Activated CD8-positive, alpha-beta T cell treated with anti-CD3 and anti-CD28 coated beads for 36 hours (primary cell): ENCODE data around the gene VIL1. TPM values are rescaled to one million over a fixed set of nuclear protein-coding genes. Genes with fewer than 3 reads are reported as not detected.

Experiments
- ATAC-seq: fragments of 200-7000 bp; cut with Tn5 transposase; one replicate; pipeline ENCODE4 v1.10.0; 2021; ENCODE audit warnings: mild to moderate bottlenecking, moderate library complexity
- CTCF ChIA-PET: fragments of 350-600 bp; sonication (Branson Sonifier 250); formaldehyde crosslinking; loops from one replicate; lab custom pipeline; 2021; ENCODE audit warnings: antibody characterized with exemption; lab: Charles Lee
- POLR2A ChIA-PET: fragments of 350-600 bp; sonication (Branson Sonifier 250); formaldehyde crosslinking; loops from one replicate; lab custom pipeline; 2021; ENCODE audit warnings: antibody characterized with exemption; lab: Charles Lee
- DNase-seq: peaks from one replicate; pipeline ENCODE4 v3.0.0-alpha.2; 2020
- H3K27ac Mint-ChIP-seq: one replicate; pipeline ENCODE4 v1.8.0; 2021; ENCODE audit warnings: mild to moderate bottlenecking, mixed read lengths
- H3K27me3 Mint-ChIP-seq: one replicate; pipeline ENCODE4 v1.8.0; 2021; ENCODE audit warnings: mixed read lengths
- H3K36me3 Mint-ChIP-seq: one replicate; pipeline ENCODE4 v1.8.0; 2021; ENCODE audit warnings: low read depth, mixed read lengths
- H3K4me1 Mint-ChIP-seq: one replicate; pipeline ENCODE4 v1.8.0; 2021; ENCODE audit warnings: low read depth, mixed read lengths
- H3K4me3 Mint-ChIP-seq: one replicate; pipeline ENCODE4 v1.8.0; 2021; ENCODE audit warnings: mild to moderate bottlenecking, moderate library complexity, mixed read lengths
- H3K9me3 Mint-ChIP-seq: one replicate; pipeline ENCODE4 v1.8.0; 2021; ENCODE audit warnings: mixed read lengths
- intact Hi-C: fragments of 100-400 bp; cut with micrococcal nuclease; formaldehyde crosslinking; loops from one replicate; pipeline ENCODE4 v1.10.0; 2022
- total RNA-seq, 2 experiments: library from RNA; stranded (reverse); gene quantifications; one replicate each; pipeline ENCODE4 v1.2.3, GENCODE V29; 2021
- TF ChIP-seq, protein P1 (sequence below): fragments of 200-600 bp; IDR thresholded peaks from one replicate; pipeline ENCODE4 v1.8.0; 2022; ENCODE audit warnings: antibody characterized with exemption, mild to moderate bottlenecking

VIL1 gene
- total RNA-seq, 2 experiments from 2014 or later = not detected

DNA sequence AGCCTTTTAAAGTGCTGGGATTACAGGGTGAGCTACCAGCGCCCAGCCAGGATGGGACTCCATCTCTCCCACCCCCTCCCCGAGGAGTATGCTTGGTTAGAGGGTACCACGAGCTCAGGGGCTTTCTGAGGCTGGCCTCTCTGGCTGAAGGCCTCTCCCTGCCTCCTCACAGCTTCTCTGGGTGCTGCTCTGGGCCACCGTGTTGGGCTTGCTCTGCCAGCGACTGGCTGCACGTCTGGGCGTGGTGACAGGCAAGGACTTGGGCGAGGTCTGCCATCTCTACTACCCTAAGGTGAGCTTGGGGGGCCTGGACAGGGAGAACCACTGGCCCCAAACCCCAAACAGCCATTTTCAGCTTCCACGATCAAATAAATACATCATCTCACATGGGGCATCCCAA lies 33.9 kb upstream of the VIL1 start:
- Mint-ChIP-seq H3K4me3 (no peak overlapping the region), H3K36me3 (no peaks in the 10 kb centered on the region), H3K27ac (no peak overlapping the region), H3K4me1 (peaks cover 7% of the 10 kb centered on the region), H3K27me3 (peaks cover 4% of the 10 kb centered on the region), H3K9me3 (no peaks in the 10 kb centered on the region)
- ChIA-PET POLR2A (no interaction called here), CTCF (interaction anchor here (2.6 kb wide), 1 partner anchor 8 kb away, joined by 8 read pairs; no protein-coding TSS in a partner anchor)
- DNase-seq (no peak), ATAC-seq (no peak)
- TF ChIP-seq, protein P1, sequence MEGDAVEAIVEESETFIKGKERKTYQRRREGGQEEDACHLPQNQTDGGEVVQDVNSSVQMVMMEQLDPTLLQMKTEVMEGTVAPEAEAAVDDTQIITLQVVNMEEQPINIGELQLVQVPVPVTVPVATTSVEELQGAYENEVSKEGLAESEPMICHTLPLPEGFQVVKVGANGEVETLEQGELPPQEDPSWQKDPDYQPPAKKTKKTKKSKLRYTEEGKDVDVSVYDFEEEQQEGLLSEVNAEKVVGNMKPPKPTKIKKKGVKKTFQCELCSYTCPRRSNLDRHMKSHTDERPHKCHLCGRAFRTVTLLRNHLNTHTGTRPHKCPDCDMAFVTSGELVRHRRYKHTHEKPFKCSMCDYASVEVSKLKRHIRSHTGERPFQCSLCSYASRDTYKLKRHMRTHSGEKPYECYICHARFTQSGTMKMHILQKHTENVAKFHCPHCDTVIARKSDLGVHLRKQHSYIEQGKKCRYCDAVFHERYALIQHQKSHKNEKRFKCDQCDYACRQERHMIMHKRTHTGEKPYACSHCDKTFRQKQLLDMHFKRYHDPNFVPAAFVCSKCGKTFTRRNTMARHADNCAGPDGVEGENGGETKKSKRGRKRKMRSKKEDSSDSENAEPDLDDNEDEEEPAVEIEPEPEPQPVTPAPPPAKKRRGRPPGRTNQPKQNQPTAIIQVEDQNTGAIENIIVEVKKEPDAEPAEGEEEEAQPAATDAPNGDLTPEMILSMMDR = no peak
- intact Hi-C loops = no loop called here

DNA sequence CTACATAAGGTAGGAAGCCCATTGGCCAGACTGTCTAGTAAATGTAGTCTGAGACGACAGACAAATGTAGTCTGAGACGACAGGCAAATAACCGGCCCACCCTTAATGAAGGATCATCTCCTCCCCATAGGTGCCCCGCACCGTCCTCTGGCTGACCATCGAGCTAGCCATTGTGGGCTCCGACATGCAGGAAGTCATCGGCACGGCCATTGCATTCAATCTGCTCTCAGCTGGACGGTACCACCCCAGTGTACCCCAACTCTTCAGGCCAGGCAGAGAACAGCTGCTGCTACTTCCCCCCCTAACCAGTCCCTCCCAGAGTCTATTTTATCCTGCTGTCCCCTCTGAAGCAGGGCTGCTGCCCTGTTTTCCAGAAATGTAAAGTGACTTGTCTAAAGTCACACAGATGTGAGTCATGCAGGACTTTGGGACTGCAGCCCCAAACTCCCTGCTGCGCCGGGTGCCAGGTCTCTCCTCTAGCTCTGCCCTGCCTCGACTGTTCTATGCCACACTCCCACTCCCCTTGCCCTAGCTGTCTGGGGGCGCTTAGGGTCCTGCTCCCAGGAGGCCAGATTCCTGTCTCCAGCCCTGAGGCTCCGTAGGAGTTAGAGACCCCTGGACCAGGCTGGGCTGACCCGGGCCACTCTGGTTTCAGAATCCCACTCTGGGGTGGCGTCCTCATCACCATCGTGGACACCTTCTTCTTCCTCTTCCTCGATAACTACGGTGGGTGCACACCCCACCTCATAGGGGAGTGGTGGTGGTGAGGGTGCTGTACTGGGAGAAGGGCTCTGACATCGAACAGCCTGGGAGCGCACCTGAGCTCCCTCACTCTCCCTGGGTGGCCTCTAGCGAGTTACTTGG lies 32.2 kb upstream of the VIL1 start:
- ChIA-PET CTCF (interaction anchor here (1.0 kb wide), 2 partner anchors 30 to 85 kb away, joined by 4 to 5 read pairs; partner anchors contain the start of gene CATIP), POLR2A (interaction anchor here (0.8 to 1.6 kb wide), 2 partner anchors 10 to 71 kb away, joined by 4 to 6 read pairs; no protein-coding TSS in a partner anchor)
- intact Hi-C loops = no loop called here
- H3K27me3 Mint-ChIP-seq = peaks cover 4% of the 10 kb centered on the region
- peak overlapping the region; percentile 45 for H3K27ac Mint-ChIP-seq
- TF ChIP-seq, protein P1 = no peak
- H3K9me3 Mint-ChIP-seq = no peaks in the 10 kb centered on the region
- ATAC-seq (no peak), DNase-seq (no peak)
- H3K4me3 Mint-ChIP-seq = peak overlapping the region; percentile 42
- H3K4me1 Mint-ChIP-seq = peaks cover 7% of the 10 kb centered on the region
- H3K36me3 Mint-ChIP-seq = no peaks in the 10 kb centered on the region

DNA sequence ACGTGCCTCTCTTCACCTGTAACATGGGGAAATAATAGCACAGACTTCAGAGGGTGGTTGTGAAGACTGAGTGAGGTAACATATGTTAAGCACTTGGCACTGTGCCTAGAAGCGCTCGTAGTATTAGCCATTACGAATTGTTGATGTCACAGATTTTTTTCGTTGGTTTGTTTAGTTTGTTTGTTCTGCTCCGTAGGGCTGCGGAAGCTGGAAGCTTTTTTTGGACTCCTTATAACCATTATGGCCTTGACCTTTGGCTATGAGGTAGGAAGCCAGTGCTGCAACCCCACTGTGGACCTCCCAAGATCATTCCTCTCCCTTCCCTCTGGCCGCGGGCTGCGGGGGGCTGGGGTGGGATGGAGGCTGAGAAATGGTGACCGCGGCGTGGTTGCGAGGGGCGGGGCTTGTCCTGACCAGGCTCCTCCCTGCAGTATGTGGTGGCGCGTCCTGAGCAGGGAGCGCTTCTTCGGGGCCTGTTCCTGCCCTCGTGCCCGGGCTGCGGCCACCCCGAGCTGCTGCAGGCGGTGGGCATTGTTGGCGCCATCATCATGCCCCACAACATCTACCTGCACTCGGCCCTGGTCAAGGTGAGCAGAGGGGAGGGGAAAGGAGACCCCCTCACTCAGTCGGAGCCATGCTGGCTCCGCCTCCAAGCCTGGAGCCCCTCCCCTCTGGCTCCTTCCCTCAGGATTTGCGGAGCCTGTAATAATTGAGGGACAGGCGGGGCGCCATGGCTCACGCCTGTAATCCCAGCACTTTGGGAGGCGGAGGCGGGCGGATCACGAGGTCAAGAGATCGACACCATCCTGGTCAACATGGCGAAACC lies 31.3 kb upstream of the VIL1 start:
- DNase-seq (peak; percentile 43), ATAC-seq (peak; percentile 78)
- H3K27me3 Mint-ChIP-seq = peaks cover 4% of the 10 kb centered on the region
- H3K27ac Mint-ChIP-seq = peak overlapping the region; percentile 45
- ChIA-PET CTCF (no interaction called here), POLR2A (interaction anchor here (0.8 to 1.6 kb wide), 2 partner anchors 9 to 72 kb away, joined by 4 to 6 read pairs; no protein-coding TSS in a partner anchor)
- H3K9me3 Mint-ChIP-seq = no peaks in the 10 kb centered on the region
- no peaks in the 10 kb centered on the region for H3K36me3 Mint-ChIP-seq
- H3K4me3 Mint-ChIP-seq = peak overlapping the region; percentile 42
- intact Hi-C loops = no loop called here
- H3K4me1 Mint-ChIP-seq = peaks cover 7% of the 10 kb centered on the region
- TF ChIP-seq, protein P1 = no peak

DNA sequence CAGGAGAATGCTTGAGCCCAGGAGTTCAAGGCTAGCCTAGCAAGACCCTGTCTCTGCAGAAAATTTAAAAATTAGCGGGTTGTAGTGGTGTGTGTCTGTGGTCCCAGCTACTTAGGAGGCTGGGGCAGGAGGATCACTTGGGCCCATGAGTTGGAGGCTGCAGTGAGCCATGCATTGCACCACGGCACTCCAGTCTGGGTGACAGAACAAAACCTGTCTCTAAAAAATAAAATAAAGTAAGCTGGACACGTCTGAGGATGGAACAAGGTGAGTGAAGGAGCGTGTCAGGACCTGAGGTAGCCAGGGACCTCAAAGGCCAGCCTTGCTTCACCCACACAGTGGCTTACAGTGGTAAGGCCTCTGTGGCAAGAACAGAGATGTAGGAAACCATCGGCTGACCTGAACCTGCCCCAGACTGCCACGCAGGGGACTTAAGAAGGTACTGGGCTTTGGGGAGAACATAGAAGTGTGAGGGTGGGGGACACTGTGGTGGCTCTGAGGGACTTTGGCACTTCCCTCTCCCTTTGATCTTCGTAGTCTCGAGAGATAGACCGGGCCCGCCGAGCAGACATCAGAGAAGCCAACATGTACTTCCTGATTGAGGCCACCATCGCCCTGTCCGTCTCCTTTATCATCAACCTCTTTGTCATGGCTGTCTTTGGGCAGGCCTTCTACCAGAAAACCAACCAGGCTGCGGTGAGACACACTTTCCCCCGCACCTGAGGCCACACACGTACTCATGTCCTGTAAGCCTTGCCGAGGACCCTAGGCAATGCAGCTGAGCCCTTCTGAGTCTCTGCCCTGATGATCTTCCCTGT lies 29.4 kb upstream of the VIL1 start:
- H3K4me3 Mint-ChIP-seq = no peak overlapping the region
- no peaks in the 10 kb centered on the region for H3K9me3 Mint-ChIP-seq
- ATAC-seq (no peak), DNase-seq (no peak)
- CTCF ChIA-PET = interaction anchor here (0.8 to 1.3 kb wide), 3 partner anchors 23 to 118 kb away, joined by 3 to 4 read pairs (median 3); no protein-coding TSS in a partner anchor
- TF ChIP-seq, protein P1 = no peak
- H3K27me3 Mint-ChIP-seq = peaks cover 4% of the 10 kb centered on the region
- intact Hi-C loops = no loop called here
- H3K36me3 Mint-ChIP-seq = no peaks in the 10 kb centered on the region
- POLR2A ChIA-PET = interaction anchor here (0.6 kb wide), 1 partner anchor 16 kb away, joined by 3 read pairs; no protein-coding TSS in a partner anchor
- H3K4me1 Mint-ChIP-seq = peaks cover 19% of the 10 kb centered on the region
- H3K27ac Mint-ChIP-seq = no peak overlapping the region
